ENCODE measurements around the gene PPL.

- no peak for TF ChIP-seq ATF2 (tag by site-specific recombination; IDR thresholded peaks at IDR 0.05; ENCODE audit: low read depth)
- no peak for TF ChIP-seq CTCF (tag by site-specific recombination; IDR thresholded peaks at IDR 0.05)
- TF ChIP-seq ZBTB8A (tag by site-specific recombination; IDR thresholded peaks at IDR 0.05), result no peak
- no peak for TF ChIP-seq ZNF791 (tag by site-specific recombination; IDR thresholded peaks at IDR 0.05)
- TF ChIP-seq ZSCAN18 (tag by site-specific recombination; IDR thresholded peaks at IDR 0.05), result no peak
- no peak for TF ChIP-seq ZNF449 (tag by site-specific recombination; IDR thresholded peaks at IDR 0.05)
- TF ChIP-seq KLF10 (tag by site-specific recombination; IDR thresholded peaks at IDR 0.05), result no peak
- no peak for TF ChIP-seq ZNF600 (tag by site-specific recombination; IDR thresholded peaks at IDR 0.05)
- TF ChIP-seq ZNF274 (IDR thresholded peaks at IDR 0.05; ENCODE audit: low read length), result no peak
- TF ChIP-seq ZNF274 (tag by site-specific recombination; IDR thresholded peaks at IDR 0.05; ENCODE audit: borderline replicate concordance), result no peak
- no peak for TF ChIP-seq ZNF311 (tag by site-specific recombination; IDR thresholded peaks at IDR 0.05; ENCODE audit: borderline replicate concordance)
- no peak for TF ChIP-seq ZNF146 (tag by site-specific recombination; IDR thresholded peaks at IDR 0.05)
Observed at GRCh38 chr16:4877380-4877685, 59.6 kb downstream of the PPL start.

Measured in HEK293 (cell line).